Esophagus squamous epithelium (tissue), 4 donors: ENCODE results near the gene TBC1D14.

Experiments used
- CTCF ChIP-seq, 6 experiments: fragments of 450-650 bp in 4 of 6; fragments of 200-600 bp in 2 of 6; sonication (generic) in 2 of 6; IDR thresholded peaks; one replicate each; pipeline ENCODE4 v1.5.1; 2016 to 2019; ENCODE audit warnings: antibody characterized with exemption in 6 of 6, mild to moderate bottlenecking in 4 of 6, moderate library complexity in 4 of 6
- POLR2A ChIP-seq, 4 donors: fragments of 450-650 bp; IDR thresholded peaks; one replicate each; pipeline ENCODE4 v1.6.1; 2017; ENCODE audit warnings: antibody characterized with exemption in 4 of 4, mild to moderate bottlenecking in 4 of 4, moderate library complexity in 3 of 4

DNA sequence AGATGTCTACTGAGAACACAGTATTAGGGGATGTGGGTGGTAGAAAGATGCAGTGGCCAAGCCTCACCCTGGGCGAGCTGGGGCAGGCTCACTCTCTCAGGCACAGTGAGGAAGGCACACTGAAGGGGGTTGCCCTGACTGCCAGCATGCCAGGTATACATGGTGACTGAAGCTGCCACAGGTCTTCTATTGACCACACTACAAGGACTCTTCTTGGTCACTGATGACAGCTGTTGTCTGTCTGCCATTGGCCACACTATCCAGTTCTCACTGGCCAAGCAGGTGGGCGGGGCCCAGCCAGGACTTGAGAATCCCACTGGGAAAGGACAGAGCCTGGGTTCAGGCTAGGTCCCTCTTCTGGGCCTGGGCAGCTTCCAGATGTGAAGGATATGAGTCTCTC, 39.7 kb upstream of the TBC1D14 start:
- TF ChIP-seq CTCF (IDR thresholded peaks at IDR 0.05) (no peak), POLR2A (IDR thresholded peaks at IDR 0.05) (no peak)
